Measurements from ENCODE around the gene ELF2. TPM values are rescaled to one million over a fixed set of nuclear protein-coding genes. Genes with fewer than 3 reads are reported as not detected.

ELF2 gene
- total RNA-seq, 1 donor from 2014 or later, result 44.4 TPM

- H3K36me3 ChIP-seq, result no peaks in the 10 kb centered on the region
- H3K27ac ChIP-seq, result no peak overlapping the region
- H3K27me3 ChIP-seq, result no peaks in the 10 kb centered on the region
- DNase-seq (ENCODE audit: extremely low spot score in 2 of 2), result no peak
- TF ChIP-seq POLR2AphosphoS5 (IDR thresholded peaks at IDR 0.05; ENCODE audit: insufficient read depth in 1 of 2, low read depth in 1 of 2) (no peak), POLR2A (IDR thresholded peaks at IDR 0.05) (no peak), CTCF (IDR thresholded peaks at IDR 0.05) (no peak)
- H3K4me3 ChIP-seq, result no peak overlapping the region
- H3K9me3 ChIP-seq, result no peaks in the 10 kb centered on the region
- intact Hi-C loops (cut with DNase I), result no loop called here
- no peaks in the 10 kb centered on the region for H3K4me1 ChIP-seq
Observed at GRCh38 chr4:139189417-139189749, 12.4 kb upstream of the ELF2 start.

- Histone ChIP-seq H3K36me3 (no peaks in the 10 kb centered on the region), H3K27ac (no peak overlapping the region), H3K4me1 (no peaks in the 10 kb centered on the region), H3K27me3 (no peaks in the 10 kb centered on the region), H3K9me3 (no peaks in the 10 kb centered on the region), H3K4me3 (no peak overlapping the region)
- intact Hi-C loops (cut with DNase I), result no loop called here
- DNase-seq (ENCODE audit: extremely low spot score in 2 of 2), result no peak
- TF ChIP-seq POLR2AphosphoS5 (IDR thresholded peaks at IDR 0.05; ENCODE audit: insufficient read depth in 1 of 2, low read depth in 1 of 2) (no peak), POLR2A (IDR thresholded peaks at IDR 0.05) (no peak), CTCF (IDR thresholded peaks at IDR 0.05) (no peak)
Observed at GRCh38 chr4:139188648-139189416, 11.8 kb upstream of the ELF2 start.

- no peak overlapping the region for H3K27ac ChIP-seq
- intact Hi-C loops (cut with DNase I), result no loop called here
- H3K9me3 ChIP-seq, result no peaks in the 10 kb centered on the region
- no peaks in the 10 kb centered on the region for H3K36me3 ChIP-seq
- H3K4me1 ChIP-seq, result peaks cover 2% of the 10 kb centered on the region
- no peak overlapping the region for H3K4me3 ChIP-seq
- TF ChIP-seq POLR2A (IDR thresholded peaks at IDR 0.05) (no peak), CTCF (IDR thresholded peaks at IDR 0.05) (no peak), POLR2AphosphoS5 (IDR thresholded peaks at IDR 0.05; ENCODE audit: insufficient read depth in 1 of 2, low read depth in 1 of 2) (no peak)
- H3K27me3 ChIP-seq, result no peaks in the 10 kb centered on the region
- no peak for DNase-seq (ENCODE audit: extremely low spot score in 2 of 2)
Observed at GRCh38 chr4:139184129-139184528, 7.1 kb upstream of the ELF2 start.

GRCh38 chr4:139177869-139178619 lies 1.0 kb upstream of the ELF2 start:
- Histone ChIP-seq H3K27ac (peak overlapping the region; percentile 100), H3K27me3 (no peaks in the 10 kb centered on the region), H3K4me1 (peaks cover 19% of the 10 kb centered on the region), H3K9me3 (no peaks in the 10 kb centered on the region), H3K4me3 (peak overlapping the region; percentile 92 to 96), H3K36me3 (no peaks in the 10 kb centered on the region)
- DNase-seq (ENCODE audit: extremely low spot score in 2 of 2), result peak; percentile 96 to 97
- TF ChIP-seq CTCF (IDR thresholded peaks at IDR 0.05) (no peak), POLR2A (IDR thresholded peaks at IDR 0.05) (peak in 1 of 2 donors; percentile 79), POLR2AphosphoS5 (IDR thresholded peaks at IDR 0.05; ENCODE audit: insufficient read depth in 1 of 2, low read depth in 1 of 2) (peak in 1 of 2 donors; percentile 79)
- intact Hi-C loops (cut with DNase I), result loop anchor here (5.0 kb wide), 2 partner anchors 96 to 124 kb away; partner anchors contain the start of genes NAA15 and NDUFC1

All from vagina (tissue), 2 donors.